Kidney (tissue), 14 donors: Measurements from ENCODE around the gene SASH1. TPM values are rescaled to one million over a fixed set of nuclear protein-coding genes. Genes with fewer than 3 reads are reported as not detected.

Experiments used
- DNase-seq, 5 donors: peaks; one replicate each; pipeline ENCODE4 v3.0.0-alpha.2; 2013 to 2020
- FAIRE-seq: peaks from 2 replicates; lab custom pipeline; 2012; peaks lifted over from hg19 to GRCh38; lab: Jason Lieb, UNC
- H3K27ac ChIP-seq, 2 donors: one replicate each; pipeline ENCODE4 v1.7.0; 2013; ENCODE audit warnings: low read depth in 2 of 2, low read length in 2 of 2, inconsistent platforms in 1 of 2
- H3K27me3 ChIP-seq: one replicate; pipeline ENCODE4 v1.7.1; 2013; ENCODE audit warnings: low read length, inconsistent platforms; ENCODE audit not compliant: control insufficient read depth, insufficient read depth
- H3K36me3 ChIP-seq, 3 donors: one replicate each; pipeline versions ENCODE4 v1.7.0 to v1.7.1; 2013; ENCODE audit warnings: low read length in 3 of 3, control low read depth in 1 of 3, inconsistent platforms in 1 of 3; ENCODE audit not compliant: insufficient read depth in 3 of 3, control insufficient read depth in 2 of 3
- H3K4me1 ChIP-seq, 3 donors: one replicate each; pipeline versions ENCODE4 v1.7.0 to v1.7.1; 2013; ENCODE audit warnings: low read length in 3 of 3, inconsistent platforms in 1 of 3, low read depth in 1 of 3; ENCODE audit not compliant: control insufficient read depth in 2 of 3, insufficient read depth in 2 of 3
- H3K4me3 ChIP-seq, 3 donors: one replicate each; pipeline versions ENCODE4 v1.7.0 to v1.8.1; 2013; ENCODE audit warnings: low read length in 3 of 3, control low read depth in 1 of 3, inconsistent platforms in 1 of 3
- H3K9ac ChIP-seq, 3 donors: one replicate each; pipeline versions ENCODE4 v1.7.0 to v1.7.1; 2013; ENCODE audit warnings: low read length in 3 of 3, control low read depth in 1 of 3, inconsistent platforms in 1 of 3
- H3K9me3 ChIP-seq, 3 donors: one replicate each; pipeline versions ENCODE4 v1.7.0 to v1.7.1; 2013; ENCODE audit warnings: low read length in 3 of 3, control low read depth in 1 of 3, inconsistent platforms in 1 of 3; ENCODE audit not compliant: control insufficient read depth in 2 of 3, insufficient read depth in 1 of 3
- CTCF ChIP-seq: IDR thresholded peaks from 3 replicates; pipeline ENCODE4 v1.5.1; 2012; ENCODE audit warnings: mild to moderate bottlenecking, moderate library complexity, borderline replicate concordance; ENCODE audit not compliant: insufficient read depth; ENCODE audit errors: extremely low read depth
- intact Hi-C: fragments of 100-400 bp; cut with DNase I; formaldehyde crosslinking; loops from one replicate; pipeline ENCODE4 v1.11.1; 2022
- polyA plus RNA-seq: library from polyadenylated mRNA; stranded (reverse); fragments of 350-450 nt; fragmentation: Illumina TruSeq; extraction: RNeasy Lipid Tissue Mini Kit (QIAGEN cat#74804); gene quantifications from one replicate; pipeline ENCODE4 v1.2.3, GENCODE V29; 2014; ENCODE audit warnings: low read depth, low replicate concordance; ENCODE audit not compliant: insufficient read depth
- total RNA-seq: library from RNA; stranded (reverse); fragmentation: NEBNext Ultra II Directional; extraction: Animal tissue kit (Norgen Biotek cat#: 25700); gene quantifications from one replicate; pipeline ENCODE4 v1.2.1, GENCODE V29; 2021
- donor health status: control.
- donor health status: control.
- donor health status: control.
- donor health status: control.
- donor health status: control.
- donor health status: DM: yes; HTN: yes; CAD: no.
- donor health status: Normal renal cell carcinoma (clear cell type).

Gene SASH1
- total and polyA plus RNA-seq, 2 donors from 2014 or later = 6.2 to 148 TPM

GRCh38 chr6:148447521-148448230 is 105.0 kb downstream of the SASH1 start:
- no peak overlapping the region for H3K27ac ChIP-seq
- no peaks in the 10 kb centered on the region for H3K27me3 ChIP-seq
- H3K9me3 ChIP-seq = no peaks in the 10 kb centered on the region
- no peak overlapping the region for H3K9ac ChIP-seq
- intact Hi-C loops = no loop called here
- FAIRE-seq (no peak), DNase-seq (no peak)
- H3K4me1 ChIP-seq = no peaks in the 10 kb centered on the region
- no peak for TF ChIP-seq CTCF
- no peaks in the 10 kb centered on the region for H3K36me3 ChIP-seq
- H3K4me3 ChIP-seq = no peak overlapping the region

GRCh38 chr6:148448369-148449012 is 105.9 kb downstream of the SASH1 start:
- FAIRE-seq = no peak
- no peak for DNase-seq
- Histone ChIP-seq H3K4me1 (no peaks in the 10 kb centered on the region), H3K9me3 (no peaks in the 10 kb centered on the region), H3K9ac (no peak overlapping the region), H3K36me3 (no peaks in the 10 kb centered on the region), H3K4me3 (no peak overlapping the region), H3K27me3 (no peaks in the 10 kb centered on the region), H3K27ac (no peak overlapping the region)
- intact Hi-C loops = no loop called here
- TF ChIP-seq CTCF = no peak

GRCh38 chr6:148450866-148451265 is 108.2 kb downstream of the SASH1 start:
- TF ChIP-seq CTCF = no peak
- no peak overlapping the region for H3K4me3 ChIP-seq
- no peak overlapping the region for H3K27ac ChIP-seq
- no peaks in the 10 kb centered on the region for H3K4me1 ChIP-seq
- no peaks in the 10 kb centered on the region for H3K9me3 ChIP-seq
- H3K36me3 ChIP-seq = no peaks in the 10 kb centered on the region
- no peak overlapping the region for H3K9ac ChIP-seq
- DNase-seq (no peak), FAIRE-seq (no peak)
- H3K27me3 ChIP-seq = no peaks in the 10 kb centered on the region
- intact Hi-C loops = loop anchor here (10.0 kb wide), 1 partner anchor 266 kb away; no protein-coding TSS in a partner anchor
